GM13977 (cell line): ENCODE measurements around the gene CXCL8.
A peak's percentile ranks its signal among the peaks of the same experiment; 100 is the strongest.

Experiments
- DNase-seq: peaks from one replicate; pipeline ENCODE4 v3.0.0; 2012; ENCODE audit warnings: low spot score
- in situ Hi-C: fragments of 300-500 bp; cut with MboI; formaldehyde crosslinking; loops from one replicate; pipeline ENCODE4 v1.12.0; 2022; ENCODE audit warnings: low sequenced_read_pairs, low pct_unique_long_range_greater_than_20kb, mixed read lengths, inconsistent platforms; ENCODE audit not compliant: unreplicated experiment
- TF ChIP-seq, protein P1 (sequence below): IDR thresholded peaks from 2 replicates; pipeline ENCODE4 v1.5.1; 2012; ENCODE audit warnings: mild to moderate bottlenecking, control low read depth; ENCODE audit not compliant: insufficient read depth; ENCODE audit errors: extremely low read depth, missing control alignments

CXCL8 gene

DNA sequence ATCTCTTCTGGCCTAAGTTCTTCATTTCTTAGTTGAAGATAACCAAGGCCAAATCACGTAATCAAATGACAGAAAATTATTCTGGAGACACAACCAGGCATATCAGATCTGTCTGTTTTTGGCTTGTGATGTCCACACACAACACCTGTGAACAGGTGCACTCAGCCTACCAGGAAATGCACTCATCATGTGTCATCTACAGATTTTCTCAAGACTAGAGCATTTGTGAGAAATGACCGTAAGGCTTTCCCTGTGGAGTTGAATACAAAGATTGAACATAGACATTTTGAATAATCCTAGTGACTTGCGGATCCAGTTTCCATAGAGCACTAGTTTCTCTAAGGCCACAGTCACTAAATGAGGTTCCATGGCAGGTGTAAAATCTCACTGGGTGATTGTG lies 26.7 kb upstream of the CXCL8 start:
- in situ Hi-C loops: no loop called here
- TF ChIP-seq, protein P1, sequence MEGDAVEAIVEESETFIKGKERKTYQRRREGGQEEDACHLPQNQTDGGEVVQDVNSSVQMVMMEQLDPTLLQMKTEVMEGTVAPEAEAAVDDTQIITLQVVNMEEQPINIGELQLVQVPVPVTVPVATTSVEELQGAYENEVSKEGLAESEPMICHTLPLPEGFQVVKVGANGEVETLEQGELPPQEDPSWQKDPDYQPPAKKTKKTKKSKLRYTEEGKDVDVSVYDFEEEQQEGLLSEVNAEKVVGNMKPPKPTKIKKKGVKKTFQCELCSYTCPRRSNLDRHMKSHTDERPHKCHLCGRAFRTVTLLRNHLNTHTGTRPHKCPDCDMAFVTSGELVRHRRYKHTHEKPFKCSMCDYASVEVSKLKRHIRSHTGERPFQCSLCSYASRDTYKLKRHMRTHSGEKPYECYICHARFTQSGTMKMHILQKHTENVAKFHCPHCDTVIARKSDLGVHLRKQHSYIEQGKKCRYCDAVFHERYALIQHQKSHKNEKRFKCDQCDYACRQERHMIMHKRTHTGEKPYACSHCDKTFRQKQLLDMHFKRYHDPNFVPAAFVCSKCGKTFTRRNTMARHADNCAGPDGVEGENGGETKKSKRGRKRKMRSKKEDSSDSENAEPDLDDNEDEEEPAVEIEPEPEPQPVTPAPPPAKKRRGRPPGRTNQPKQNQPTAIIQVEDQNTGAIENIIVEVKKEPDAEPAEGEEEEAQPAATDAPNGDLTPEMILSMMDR: no peak

DNA sequence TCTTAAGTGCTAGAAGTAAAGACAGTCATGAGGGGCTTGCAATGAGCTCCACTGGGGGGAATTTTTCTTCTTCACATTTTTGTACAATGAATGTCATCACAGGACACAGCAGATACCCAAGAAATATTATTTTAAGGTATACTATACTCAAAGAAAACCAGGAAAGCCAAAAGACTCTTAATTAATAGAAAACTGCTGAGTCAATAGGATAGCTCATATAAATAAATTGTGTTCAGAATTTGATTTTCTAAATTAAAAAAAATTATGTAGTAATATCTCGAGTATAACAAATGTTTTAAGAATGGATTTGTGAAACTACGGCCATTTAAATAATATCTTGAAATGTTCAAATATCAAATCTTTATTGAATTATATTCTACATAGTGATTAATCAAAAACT lies 25.7 kb upstream of the CXCL8 start:
- TF ChIP-seq, protein P1: no peak

More for the DNA sequence above, 26.7 kb upstream of the CXCL8 start:
- DNase-seq: no peak

DNA sequence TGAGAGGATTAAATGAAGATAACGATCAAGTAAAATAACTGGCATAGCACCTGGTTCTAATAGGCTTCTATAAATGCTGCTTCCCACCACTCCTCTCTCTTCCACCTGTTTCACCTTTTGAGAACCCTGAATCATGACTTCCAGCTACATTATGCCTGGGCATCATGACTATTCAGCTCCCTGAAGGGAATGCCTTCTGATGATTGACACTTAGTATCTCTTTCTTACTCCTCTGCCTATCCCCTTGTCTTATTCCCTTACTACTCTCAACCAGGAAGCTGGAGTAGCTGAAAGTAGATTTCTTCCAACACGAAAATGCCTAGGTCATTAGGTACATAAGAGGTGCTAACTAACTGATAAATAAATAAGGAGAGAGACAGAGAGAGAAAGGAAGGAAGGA lies 24.7 kb upstream of the CXCL8 start:
- no peak for DNase-seq
- in situ Hi-C loops: no loop called here

More for the DNA sequence above, 25.7 kb upstream of the CXCL8 start:
- DNase-seq: no peak
- in situ Hi-C loops: no loop called here

DNA sequence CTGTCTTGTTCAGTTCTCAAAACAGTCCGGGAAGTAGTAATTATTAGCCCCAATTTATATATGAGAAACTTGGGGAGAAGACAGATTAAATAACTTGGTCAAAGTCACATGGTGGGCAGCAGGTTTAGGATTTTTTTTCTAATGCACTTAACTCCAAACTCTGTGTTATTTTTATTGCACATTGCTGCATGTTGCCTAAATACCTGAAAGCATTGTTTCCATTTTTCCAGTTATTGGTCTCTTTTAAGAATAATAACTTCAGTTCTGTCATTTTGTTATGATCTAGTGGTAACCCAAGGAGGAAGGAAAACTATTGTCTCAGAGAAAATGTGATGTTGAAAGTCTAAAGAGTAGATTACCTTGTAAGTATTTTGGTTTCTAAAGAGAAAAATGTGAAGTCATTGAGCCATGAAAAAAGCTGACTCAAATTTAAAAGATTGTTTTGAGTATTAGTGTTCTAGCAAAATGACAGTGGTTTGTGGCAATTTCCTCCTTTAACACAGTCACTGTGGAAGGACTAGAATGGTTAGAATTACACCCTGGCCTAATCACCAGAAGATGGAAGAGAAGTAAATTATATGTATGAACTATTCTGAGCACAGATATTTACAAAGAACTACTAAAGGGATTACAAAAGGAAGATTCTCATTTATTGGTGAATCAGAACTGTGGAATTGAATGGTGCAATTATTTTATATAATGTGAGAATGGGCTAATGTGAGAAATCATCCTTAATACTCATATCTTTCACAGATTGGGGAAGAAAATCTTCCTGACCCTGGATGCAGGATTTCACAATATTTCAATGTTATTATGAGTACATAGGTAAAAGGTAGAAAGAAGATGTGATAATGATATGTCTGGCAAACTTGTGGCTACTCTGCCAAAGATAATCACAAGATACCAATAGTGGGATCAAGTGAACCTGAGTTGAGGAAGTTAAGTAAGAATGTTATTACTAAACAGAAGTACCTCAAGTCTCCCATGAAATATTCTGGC lies 21.7 kb upstream of the CXCL8 start:
- DNase-seq: peak; percentile 25

More for the DNA sequence above, 24.7 kb upstream of the CXCL8 start:
- TF ChIP-seq, protein P1: no peak

DNA sequence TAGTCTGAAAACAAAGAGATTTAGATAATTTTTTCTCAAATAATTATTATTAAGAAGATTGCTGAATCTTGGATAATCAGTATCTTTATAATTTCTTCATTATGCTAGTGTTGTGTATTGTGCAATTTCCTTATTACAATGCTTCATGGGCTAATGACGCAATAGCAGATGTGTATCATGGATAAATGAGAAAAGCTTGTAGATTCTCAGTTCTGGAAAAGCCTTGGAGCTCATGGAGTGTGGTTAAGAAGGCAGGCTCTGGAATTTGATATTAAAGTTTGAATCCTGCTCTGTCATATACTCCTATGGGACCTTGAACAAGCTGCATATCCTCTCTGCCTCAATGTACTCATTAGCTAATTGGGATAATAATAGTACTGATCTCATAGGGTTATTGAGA lies 18.9 kb upstream of the CXCL8 start:
- TF ChIP-seq, protein P1: no peak
- no peak for DNase-seq
- in situ Hi-C loops: no loop called here

More for the DNA sequence above, 21.7 kb upstream of the CXCL8 start:
- TF ChIP-seq, protein P1: no peak
- in situ Hi-C loops: no loop called here

DNA sequence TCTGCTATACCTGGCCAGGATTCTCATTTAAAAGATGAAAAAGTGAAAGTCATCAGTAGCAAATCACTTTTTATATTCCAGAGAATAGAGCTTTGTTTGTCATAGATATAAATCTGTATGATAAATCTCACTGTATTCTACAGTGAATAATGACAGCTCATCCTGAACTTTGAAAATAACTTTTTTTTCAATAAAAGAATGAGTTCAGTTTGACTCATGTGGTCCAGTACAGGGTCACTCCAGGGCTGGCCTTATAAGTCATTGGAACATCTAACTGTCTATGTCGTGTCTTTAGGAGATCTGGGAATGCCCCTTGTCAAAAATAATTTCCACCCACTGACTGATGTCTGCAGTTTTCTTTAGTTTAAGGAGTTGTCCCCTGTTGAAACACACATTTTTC lies 18.5 kb upstream of the CXCL8 start:
- no peak for DNase-seq
- TF ChIP-seq, protein P1: no peak
- in situ Hi-C loops: no loop called here
